IPS DF 6.9 (cell line): ENCODE results near the gene ROBO1.
"Not testable (repeated sequence)": the region's sequence is repeated elsewhere in the genome, so short reads cannot be mapped to it uniquely, and the experiment has no call there.

Experiments
- DNase-seq: peaks from one replicate; pipeline ENCODE4 v3.0.0-alpha.2; 2013; ENCODE audit warnings: low read depth, low spot score
- H3K27ac ChIP-seq: one replicate; pipeline ENCODE4 v1.5.1; 2013; ENCODE audit warnings: low read length, control low read depth
- H3K27me3 ChIP-seq: 2 replicates; pipeline ENCODE4 v1.6.1; 2013; ENCODE audit warnings: mild to moderate bottlenecking, low read length; ENCODE audit not compliant: control insufficient read depth, insufficient read depth
- H3K36me3 ChIP-seq: 2 replicates; pipeline ENCODE4 v1.6.1; 2013; ENCODE audit warnings: low read length; ENCODE audit not compliant: control insufficient read depth, insufficient read depth
- H3K4me1 ChIP-seq: 2 replicates; pipeline ENCODE4 v1.6.1; 2013; ENCODE audit warnings: low read length; ENCODE audit not compliant: control insufficient read depth, insufficient read depth
- H3K4me3 ChIP-seq: 2 replicates; pipeline ENCODE4 v1.5.1; 2013; ENCODE audit warnings: mild to moderate bottlenecking, low read length
- H3K9me3 ChIP-seq: 2 replicates; pipeline ENCODE4 v1.6.1; 2013; ENCODE audit warnings: low read length, inconsistent platforms; ENCODE audit not compliant: control insufficient read depth, insufficient read depth
- WGBS: extraction: QIAGEN DNeasy Blood & Tissue Kit; methylation state at CpG from one replicate; pipeline ENCODE4 v1.1.7; 2013; ENCODE audit warnings: mixed read lengths, missing lambda C conversion rate; ENCODE audit not compliant: insufficient read length, insufficient coverage; 5-methylcytosine and 5-hydroxymethylcytosine counted together

ROBO1 gene

GRCh38 chr3:78900426-78900825, 867.4 kb downstream of the ROBO1 start:
- no peak overlapping the region for H3K27ac ChIP-seq
- H3K4me1 ChIP-seq: peaks cover 3% of the 10 kb centered on the region; the same call in 1 of the 2 replicates
- H3K9me3 ChIP-seq: no peaks in the 10 kb centered on the region
- no peak for DNase-seq
- WGBS: no CpG with 5 or more reads among the region's 1 CpG
- H3K36me3 ChIP-seq: no peaks in the 10 kb centered on the region
- H3K27me3 ChIP-seq: no peaks in the 10 kb centered on the region
- H3K4me3 ChIP-seq: no peak overlapping the region

DNA sequence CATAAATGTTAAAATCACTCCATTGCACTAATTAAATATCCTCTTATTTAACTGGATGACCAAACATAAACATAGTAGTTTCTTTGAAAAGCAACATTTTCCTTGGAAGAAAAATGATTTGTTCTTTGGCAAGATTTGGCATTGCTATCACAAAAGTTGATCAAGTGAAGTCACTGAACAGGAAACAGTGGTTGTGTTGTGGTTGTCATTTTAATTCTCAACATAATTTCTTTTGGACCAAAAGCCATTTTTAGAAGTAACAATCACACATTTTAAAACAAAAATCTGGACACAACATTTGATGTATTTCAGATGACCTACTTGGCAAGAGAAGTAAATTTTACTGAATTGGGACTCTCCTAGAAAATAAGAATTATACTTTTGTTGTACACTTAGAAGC, 872.3 kb downstream of the ROBO1 start:
- H3K9me3 ChIP-seq: no peaks in the 10 kb centered on the region; the same call in 1 of the 2 replicates
- no peak overlapping the region for H3K4me3 ChIP-seq
- H3K27me3 ChIP-seq: no peaks in the 10 kb centered on the region
- H3K36me3 ChIP-seq: no peaks in the 10 kb centered on the region
- DNase-seq: no peak
- H3K27ac ChIP-seq: no peak overlapping the region
- H3K4me1 ChIP-seq: peaks cover 4% of the 10 kb centered on the region; the same call in 1 of the 2 replicates

- H3K36me3 ChIP-seq: no peaks in the 10 kb centered on the region
- no peak overlapping the region for H3K4me3 ChIP-seq
- no peak overlapping the region for H3K27ac ChIP-seq
- no CpG with 5 or more reads among the region's 2 CpGs for WGBS
- no peaks in the 10 kb centered on the region for H3K27me3 ChIP-seq
- DNase-seq: no peak
- no peaks in the 10 kb centered on the region; the same call in 1 of the 2 replicates for H3K9me3 ChIP-seq
- peaks cover 4% of the 10 kb centered on the region; the same call in 1 of the 2 replicates for H3K4me1 ChIP-seq
These were observed 873.0 kb downstream of the ROBO1 start for GRCh38 chr3:78894787-78895186.

- Histone ChIP-seq H3K27ac (no peak overlapping the region), H3K4me1 (peaks cover 4% of the 10 kb centered on the region; the same call in 1 of the 2 replicates), H3K9me3 (no peaks in the 10 kb centered on the region; the same call in 1 of the 2 replicates), H3K4me3 (no peak overlapping the region), H3K36me3 (no peaks in the 10 kb centered on the region), H3K27me3 (no peaks in the 10 kb centered on the region)
- WGBS: no CpG with 5 or more reads among the region's 4 CpGs
- no peak for DNase-seq
These were observed 874.6 kb downstream of the ROBO1 start for GRCh38 chr3:78893161-78893560.

DNA sequence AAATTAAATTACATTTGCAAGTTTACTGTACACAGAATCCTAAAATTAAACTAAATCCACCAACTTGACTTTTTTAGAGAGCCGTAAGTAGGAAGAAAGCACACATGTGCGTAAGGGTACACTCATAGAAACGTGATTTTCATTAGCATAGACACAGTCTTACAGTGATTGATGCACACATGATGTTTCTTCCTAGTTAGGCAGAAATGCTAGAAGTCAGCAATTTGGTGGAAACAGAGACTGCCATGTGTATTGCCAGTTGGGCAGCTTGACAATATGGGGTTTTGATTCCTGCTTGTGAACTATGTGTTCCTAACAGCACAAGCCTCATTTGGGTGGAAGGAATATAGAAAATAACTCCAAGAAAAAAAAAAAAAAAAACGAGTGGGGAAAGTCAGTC, 878.5 kb downstream of the ROBO1 start:
- no peaks in the 10 kb centered on the region for H3K9me3 ChIP-seq
- H3K4me3 ChIP-seq: no peak overlapping the region
- DNase-seq: no peak
- no peak overlapping the region for H3K27ac ChIP-seq
- H3K27me3 ChIP-seq: no peaks in the 10 kb centered on the region
- peaks cover 1% of the 10 kb centered on the region; the same call in 1 of the 2 replicates for H3K4me1 ChIP-seq
- H3K36me3 ChIP-seq: no peaks in the 10 kb centered on the region
- WGBS: no CpG with 5 or more reads among the region's 4 CpGs

- Histone ChIP-seq H3K4me1 (peaks cover 1% of the 10 kb centered on the region; the same call in 1 of the 2 replicates), H3K9me3 (no peaks in the 10 kb centered on the region), H3K36me3 (no peaks in the 10 kb centered on the region), H3K27ac (no peak overlapping the region), H3K4me3 (no peak overlapping the region), H3K27me3 (no peaks in the 10 kb centered on the region)
- no peak for DNase-seq
These were observed 879.2 kb downstream of the ROBO1 start for GRCh38 chr3:78888635-78889034.

- H3K27ac ChIP-seq: no peak overlapping the region
- no peaks in the 10 kb centered on the region for H3K27me3 ChIP-seq
- H3K4me1 ChIP-seq: no peaks in the 10 kb centered on the region; the same call in 1 of the 2 replicates
- no peaks in the 10 kb centered on the region for H3K9me3 ChIP-seq
- DNase-seq: no peak
- no peak overlapping the region for H3K4me3 ChIP-seq
- WGBS: no CpG with 5 or more reads among the region's 1 CpG
- no peaks in the 10 kb centered on the region for H3K36me3 ChIP-seq
These were observed 880.2 kb downstream of the ROBO1 start for GRCh38 chr3:78887547-78888011.

DNA sequence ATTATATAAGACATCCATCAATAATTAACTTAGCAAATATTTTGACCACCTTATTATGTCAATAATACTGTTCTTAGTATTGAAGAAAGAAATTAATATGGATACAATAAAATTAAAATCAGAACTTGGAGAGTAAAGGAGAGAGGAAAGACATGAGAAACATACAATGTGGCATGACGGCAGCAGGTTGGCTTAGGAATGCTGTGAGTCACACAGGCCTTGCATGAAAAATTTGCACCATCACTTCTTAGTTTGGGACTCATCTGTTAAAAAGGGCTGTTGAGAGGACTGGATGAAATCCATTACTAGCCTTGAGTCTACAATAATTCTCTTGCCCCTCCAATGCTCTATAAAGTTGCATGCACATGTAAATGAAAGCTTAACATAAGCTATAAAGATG, 880.8 kb downstream of the ROBO1 start:
- Histone ChIP-seq H3K4me1 (no peaks in the 10 kb centered on the region; the same call in 1 of the 2 replicates), H3K36me3 (no peaks in the 10 kb centered on the region), H3K27me3 (no peaks in the 10 kb centered on the region), H3K9me3 (no peaks in the 10 kb centered on the region), H3K4me3 (no peak overlapping the region), H3K27ac (no peak overlapping the region)
- no peak for DNase-seq
- WGBS: no CpG with 5 or more reads among the region's 1 CpG

DNA sequence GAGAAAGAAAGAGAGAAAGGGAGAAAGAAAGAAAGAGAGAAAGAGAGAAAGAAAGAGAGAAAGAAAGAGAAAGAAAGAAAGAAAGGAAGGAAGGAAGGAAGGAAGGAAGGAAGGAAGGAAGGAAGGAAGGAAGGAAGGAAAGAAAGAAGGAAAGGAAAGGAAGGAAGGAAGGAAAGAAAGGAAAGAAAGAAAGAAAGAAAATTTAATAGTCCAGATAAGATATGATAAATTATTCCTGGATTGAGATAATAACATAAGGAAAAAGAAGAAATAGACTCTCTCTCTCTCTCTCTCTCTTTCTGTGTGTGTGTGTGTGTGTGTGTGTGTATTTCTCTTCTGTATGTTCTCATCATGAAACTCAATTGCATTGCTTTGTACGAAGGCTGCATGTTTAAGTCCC, 883.2 kb downstream of the ROBO1 start:
- not testable (repeated sequence) for H3K36me3 ChIP-seq, H3K4me3 ChIP-seq, H3K27ac ChIP-seq, H3K27me3 ChIP-seq, DNase-seq, H3K9me3 ChIP-seq, H3K4me1 ChIP-seq
- no CpG with 5 or more reads among the region's 1 CpG for WGBS

GRCh38 chr3:78882251-78882650, 885.5 kb downstream of the ROBO1 start:
- no peak for DNase-seq
- Histone ChIP-seq H3K4me1 (no peaks in the 10 kb centered on the region), H3K27me3 (no peaks in the 10 kb centered on the region), H3K27ac (no peak overlapping the region), H3K36me3 (no peaks in the 10 kb centered on the region), H3K9me3 (no peaks in the 10 kb centered on the region), H3K4me3 (no peak overlapping the region)
- WGBS: no CpG with 5 or more reads among the region's 6 CpGs

- Histone ChIP-seq H3K36me3 (no peaks in the 10 kb centered on the region), H3K27me3 (no peaks in the 10 kb centered on the region), H3K4me3 (no peak overlapping the region), H3K4me1 (no peaks in the 10 kb centered on the region), H3K27ac (no peak overlapping the region), H3K9me3 (no peaks in the 10 kb centered on the region)
- no peak for DNase-seq
- no CpG with 5 or more reads among the region's 2 CpGs for WGBS
These were observed 886.3 kb downstream of the ROBO1 start for GRCh38 chr3:78881501-78881900.
